Measurements from ENCODE around the gene FEM1C.

DNA sequence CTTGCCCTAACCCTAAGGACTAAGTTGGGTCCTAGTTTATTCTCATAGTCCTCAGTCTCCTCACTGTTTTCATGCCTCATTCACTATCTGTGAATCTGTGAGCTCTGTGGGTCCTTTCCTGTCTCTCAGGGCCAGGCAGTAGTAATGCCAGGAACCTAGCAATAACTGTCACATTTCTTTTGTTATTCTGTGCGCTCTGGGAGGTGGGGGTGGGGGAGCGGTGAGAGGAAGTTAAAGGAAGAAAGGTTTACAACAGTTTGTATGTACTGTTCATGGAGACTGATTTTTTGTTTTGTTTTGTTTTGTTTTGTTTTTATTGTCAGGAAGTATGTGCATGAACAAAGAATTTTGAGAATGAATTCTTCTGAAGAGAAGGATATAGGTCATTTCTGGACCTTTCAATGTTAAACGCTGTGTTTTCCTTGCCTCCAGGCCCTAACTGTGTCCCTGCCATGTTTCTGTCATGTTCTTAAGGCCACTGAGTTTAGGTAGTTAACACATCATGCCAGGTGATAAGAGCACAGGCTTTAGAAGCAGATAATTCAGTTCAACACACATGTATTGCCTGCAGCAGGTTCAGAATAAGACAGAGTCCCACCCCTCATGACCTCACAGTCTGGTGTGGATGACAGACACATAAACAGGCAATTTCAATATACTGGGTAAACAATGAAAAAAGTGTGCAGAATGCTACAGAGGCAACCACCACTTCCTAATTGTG lies 13.3 kb upstream of the FEM1C start:
- TF ChIP-seq, protein P1, sequence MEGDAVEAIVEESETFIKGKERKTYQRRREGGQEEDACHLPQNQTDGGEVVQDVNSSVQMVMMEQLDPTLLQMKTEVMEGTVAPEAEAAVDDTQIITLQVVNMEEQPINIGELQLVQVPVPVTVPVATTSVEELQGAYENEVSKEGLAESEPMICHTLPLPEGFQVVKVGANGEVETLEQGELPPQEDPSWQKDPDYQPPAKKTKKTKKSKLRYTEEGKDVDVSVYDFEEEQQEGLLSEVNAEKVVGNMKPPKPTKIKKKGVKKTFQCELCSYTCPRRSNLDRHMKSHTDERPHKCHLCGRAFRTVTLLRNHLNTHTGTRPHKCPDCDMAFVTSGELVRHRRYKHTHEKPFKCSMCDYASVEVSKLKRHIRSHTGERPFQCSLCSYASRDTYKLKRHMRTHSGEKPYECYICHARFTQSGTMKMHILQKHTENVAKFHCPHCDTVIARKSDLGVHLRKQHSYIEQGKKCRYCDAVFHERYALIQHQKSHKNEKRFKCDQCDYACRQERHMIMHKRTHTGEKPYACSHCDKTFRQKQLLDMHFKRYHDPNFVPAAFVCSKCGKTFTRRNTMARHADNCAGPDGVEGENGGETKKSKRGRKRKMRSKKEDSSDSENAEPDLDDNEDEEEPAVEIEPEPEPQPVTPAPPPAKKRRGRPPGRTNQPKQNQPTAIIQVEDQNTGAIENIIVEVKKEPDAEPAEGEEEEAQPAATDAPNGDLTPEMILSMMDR (IDR thresholded peaks at IDR 0.05), result no peak
- TF ChIP-seq POLR2A (IDR thresholded peaks at IDR 0.05; ENCODE audit: low read depth), result no peak
